ENCODE results near the gene TRIM9. TPM values are rescaled to one million over a fixed set of nuclear protein-coding genes. Genes with fewer than 3 reads are reported as not detected.

TRIM9 gene
- total RNA-seq, 1 experiment from 2014 or later, result 0.63 TPM

DNA sequence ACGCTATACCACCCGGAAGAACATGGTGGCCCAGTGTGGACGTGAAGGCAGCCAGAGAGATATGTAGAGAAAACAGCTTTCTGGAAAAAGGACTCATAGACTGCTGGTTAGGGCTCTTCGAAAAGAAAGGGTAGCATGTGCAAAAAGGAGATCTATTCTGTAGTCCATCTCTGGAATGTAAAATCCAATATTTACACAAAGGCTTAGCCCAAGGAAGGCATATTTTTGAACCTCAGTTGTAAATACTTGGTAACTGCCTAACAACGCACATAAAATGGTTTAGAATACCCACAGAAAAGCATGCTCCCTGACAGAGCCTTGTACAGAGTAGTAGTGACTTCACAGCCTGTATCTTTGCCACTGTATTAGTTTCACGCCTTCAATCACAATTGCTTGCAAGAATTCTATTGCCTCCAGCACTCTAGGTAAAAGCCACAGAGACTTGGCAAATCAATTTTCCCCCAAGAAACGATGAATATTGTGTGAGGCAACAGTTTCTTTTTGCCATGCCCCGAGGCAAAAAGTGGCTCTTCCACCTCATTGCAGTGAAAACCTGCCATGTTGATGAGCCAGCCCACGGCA is 59.2 kb downstream of the TRIM9 start:
- no peaks in the 10 kb centered on the region for H3K36me3 ChIP-seq (ENCODE audit: insufficient read depth, low read length)
- no peak overlapping the region for H3K4me3 ChIP-seq (ENCODE audit: low read length)
- H3K4me1 ChIP-seq (ENCODE audit: low read length), result peaks cover 19% of the 10 kb centered on the region
- H3K27ac ChIP-seq (ENCODE audit: low read length), result no peak overlapping the region
- no peaks in the 10 kb centered on the region for H3K9me3 ChIP-seq (ENCODE audit: low read length)
- H2AFZ ChIP-seq (ENCODE audit: low read length), result no peak overlapping the region
- DNase-seq, result no peak
- no peak overlapping the region for H3K4me2 ChIP-seq (ENCODE audit: low read depth, low read length, poor library complexity, severe bottlenecking)
- no peak overlapping the region for H3K9ac ChIP-seq (ENCODE audit: low read length)
- no peaks in the 10 kb centered on the region for H3K79me2 ChIP-seq (ENCODE audit: low read length)
- H3K9me2 ChIP-seq (replicated peaks; ENCODE audit: insufficient read depth, low read length), result no peaks in the 10 kb centered on the region
- H3K27me3 ChIP-seq (ENCODE audit: low read length), result no peaks in the 10 kb centered on the region
- H4K20me1 ChIP-seq (ENCODE audit: insufficient read depth, low read depth, low read length), result no peaks in the 10 kb centered on the region

DNA sequence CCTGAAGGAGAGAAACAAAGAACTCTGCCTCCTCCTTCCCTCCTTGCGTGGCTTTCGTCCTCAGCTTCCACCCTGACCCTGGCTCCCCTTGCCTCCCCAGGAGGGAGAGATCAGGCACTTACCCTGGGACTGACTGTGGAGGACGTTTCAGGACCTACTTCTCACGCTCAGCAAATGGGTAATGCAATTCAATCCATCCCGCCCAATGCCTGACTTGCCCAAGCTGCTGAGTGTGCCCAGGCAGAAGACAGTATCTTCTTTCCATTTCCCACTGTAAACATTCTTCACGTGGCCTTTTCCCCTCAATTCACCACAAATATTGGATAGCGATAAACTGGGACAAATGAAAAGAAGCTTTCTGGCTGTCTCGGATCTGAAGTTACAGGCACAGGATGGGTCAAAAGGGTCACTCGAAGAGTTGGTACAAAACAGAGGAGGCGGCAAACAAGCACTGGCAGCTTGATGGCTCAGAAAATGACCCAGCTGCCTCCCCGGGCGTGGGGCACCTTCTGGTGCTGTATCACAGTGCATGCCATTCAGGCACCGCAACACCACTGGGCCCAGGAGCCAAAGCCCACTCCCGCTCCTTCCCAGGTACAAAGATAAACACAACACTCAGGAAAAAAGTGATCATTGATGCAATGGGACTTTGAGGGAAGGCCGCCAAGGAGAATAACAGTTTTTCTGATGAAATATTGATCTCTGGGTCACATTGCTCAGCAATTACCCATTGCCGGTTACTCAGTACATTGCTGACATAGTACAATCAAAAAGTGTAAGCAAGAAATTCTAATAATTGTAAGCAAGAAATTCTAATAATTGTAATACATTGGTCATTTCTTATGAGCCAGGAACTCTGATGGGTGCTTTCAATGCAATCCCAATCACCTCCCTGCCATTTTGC is 65.8 kb downstream of the TRIM9 start:
- Histone ChIP-seq H3K27ac (ENCODE audit: low read length) (no peak overlapping the region), H3K9me2 (replicated peaks; ENCODE audit: insufficient read depth, low read length) (no peaks in the 10 kb centered on the region), H2AFZ (ENCODE audit: low read length) (no peak overlapping the region), H3K36me3 (ENCODE audit: insufficient read depth, low read length) (no peaks in the 10 kb centered on the region), H4K20me1 (ENCODE audit: insufficient read depth, low read depth, low read length) (no peaks in the 10 kb centered on the region), H3K4me1 (ENCODE audit: low read length) (no peaks in the 10 kb centered on the region), H3K4me2 (ENCODE audit: low read depth, low read length, poor library complexity, severe bottlenecking) (no peak overlapping the region), H3K4me3 (ENCODE audit: low read length) (no peak overlapping the region), H3K79me2 (ENCODE audit: low read length) (no peaks in the 10 kb centered on the region), H3K9me3 (ENCODE audit: low read length) (no peaks in the 10 kb centered on the region), H3K27me3 (ENCODE audit: low read length) (no peaks in the 10 kb centered on the region), H3K9ac (ENCODE audit: low read length) (no peak overlapping the region)
- DNase-seq, result no peak

DNA sequence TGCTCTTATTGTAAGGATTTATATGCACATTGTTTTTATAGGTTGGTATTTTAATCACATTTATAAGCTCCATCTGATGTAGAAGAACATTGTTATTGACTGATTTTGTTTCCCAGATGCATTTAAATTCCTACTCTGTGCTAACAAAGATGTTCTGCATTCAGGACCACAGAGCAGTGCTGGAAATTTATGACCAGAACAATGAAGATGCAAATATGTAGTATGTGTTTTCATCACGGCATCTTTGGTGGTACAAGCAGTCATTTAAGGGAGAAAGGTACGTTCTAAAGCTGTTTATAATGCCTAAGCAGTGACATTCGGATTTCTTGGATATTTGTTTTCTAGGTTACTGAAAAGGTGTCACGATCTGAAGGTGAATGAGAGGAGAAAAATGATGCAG is 66.5 kb downstream of the TRIM9 start:
- no peak overlapping the region for H3K9ac ChIP-seq (ENCODE audit: low read length)
- H3K4me1 ChIP-seq (ENCODE audit: low read length), result no peaks in the 10 kb centered on the region
- no peaks in the 10 kb centered on the region for H3K9me2 ChIP-seq (replicated peaks; ENCODE audit: insufficient read depth, low read length)
- H3K79me2 ChIP-seq (ENCODE audit: low read length), result no peaks in the 10 kb centered on the region
- DNase-seq, result no peak
- H4K20me1 ChIP-seq (ENCODE audit: insufficient read depth, low read depth, low read length), result no peaks in the 10 kb centered on the region
- no peak overlapping the region for H2AFZ ChIP-seq (ENCODE audit: low read length)
- H3K4me2 ChIP-seq (ENCODE audit: low read depth, low read length, poor library complexity, severe bottlenecking), result no peak overlapping the region
- H3K27me3 ChIP-seq (ENCODE audit: low read length), result no peaks in the 10 kb centered on the region
- no peaks in the 10 kb centered on the region for H3K36me3 ChIP-seq (ENCODE audit: insufficient read depth, low read length)
- no peak overlapping the region for H3K4me3 ChIP-seq (ENCODE audit: low read length)
- H3K27ac ChIP-seq (ENCODE audit: low read length), result no peak overlapping the region
- no peaks in the 10 kb centered on the region for H3K9me3 ChIP-seq (ENCODE audit: low read length)

DNA sequence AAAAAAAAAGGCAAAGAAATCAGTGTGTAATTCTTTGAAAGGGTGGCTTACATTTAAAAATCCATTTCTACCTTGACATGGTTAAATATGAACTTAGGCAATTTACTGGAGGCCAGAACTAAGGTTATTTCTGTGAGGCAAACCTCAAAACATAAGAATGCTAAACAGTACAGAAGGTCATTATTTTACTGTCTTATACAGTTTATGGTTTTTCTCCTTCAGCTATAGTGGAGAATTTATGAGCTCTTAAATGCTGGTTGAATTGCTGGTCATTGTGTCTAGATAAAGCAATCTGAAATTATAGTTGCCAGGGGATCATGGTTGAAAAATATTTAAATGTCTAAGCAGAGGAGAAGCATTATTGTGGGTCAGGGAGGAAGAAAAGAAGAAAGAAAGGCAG is 70.5 kb downstream of the TRIM9 start:
- H3K36me3 ChIP-seq (ENCODE audit: insufficient read depth, low read length), result no peaks in the 10 kb centered on the region
- no peaks in the 10 kb centered on the region for H3K9me2 ChIP-seq (replicated peaks; ENCODE audit: insufficient read depth, low read length)
- H3K4me3 ChIP-seq (ENCODE audit: low read length), result no peak overlapping the region
- no peak overlapping the region for H3K27ac ChIP-seq (ENCODE audit: low read length)
- no peaks in the 10 kb centered on the region for H4K20me1 ChIP-seq (ENCODE audit: insufficient read depth, low read depth, low read length)
- DNase-seq, result no peak
- H3K4me1 ChIP-seq (ENCODE audit: low read length), result no peaks in the 10 kb centered on the region
- H3K27me3 ChIP-seq (ENCODE audit: low read length), result no peaks in the 10 kb centered on the region
- no peaks in the 10 kb centered on the region for H3K9me3 ChIP-seq (ENCODE audit: low read length)
- no peak overlapping the region for H3K9ac ChIP-seq (ENCODE audit: low read length)
- no peaks in the 10 kb centered on the region for H3K79me2 ChIP-seq (ENCODE audit: low read length)
- no peak overlapping the region for H3K4me2 ChIP-seq (ENCODE audit: low read depth, low read length, poor library complexity, severe bottlenecking)
- no peak overlapping the region for H2AFZ ChIP-seq (ENCODE audit: low read length)

DNA sequence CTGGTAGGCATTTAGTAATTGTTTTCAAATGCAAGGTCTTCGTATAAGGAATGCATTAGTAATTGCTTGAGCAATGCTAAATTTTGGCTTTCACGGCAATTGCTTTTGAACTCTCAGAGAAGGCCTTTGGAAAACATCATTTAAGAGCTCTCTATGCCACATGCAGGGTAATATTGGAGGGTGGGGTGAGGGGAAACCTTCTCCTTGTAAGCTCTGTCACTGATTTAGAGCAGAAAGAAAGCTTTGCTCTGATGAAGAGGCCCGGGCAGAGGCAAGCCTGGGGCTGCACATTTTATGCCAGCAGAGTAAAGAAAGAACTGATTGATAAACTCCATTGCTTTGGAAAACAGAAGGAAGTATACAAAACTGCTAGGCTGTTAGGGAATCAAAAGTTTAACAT is 70.9 kb downstream of the TRIM9 start:
- Histone ChIP-seq H3K36me3 (ENCODE audit: insufficient read depth, low read length) (no peaks in the 10 kb centered on the region), H3K4me2 (ENCODE audit: low read depth, low read length, poor library complexity, severe bottlenecking) (no peak overlapping the region), H3K4me3 (ENCODE audit: low read length) (no peak overlapping the region), H3K9ac (ENCODE audit: low read length) (no peak overlapping the region), H3K79me2 (ENCODE audit: low read length) (no peaks in the 10 kb centered on the region), H2AFZ (ENCODE audit: low read length) (no peak overlapping the region), H3K27me3 (ENCODE audit: low read length) (no peaks in the 10 kb centered on the region), H3K9me2 (replicated peaks; ENCODE audit: insufficient read depth, low read length) (no peaks in the 10 kb centered on the region), H3K9me3 (ENCODE audit: low read length) (no peaks in the 10 kb centered on the region), H4K20me1 (ENCODE audit: insufficient read depth, low read depth, low read length) (no peaks in the 10 kb centered on the region), H3K27ac (ENCODE audit: low read length) (no peak overlapping the region), H3K4me1 (ENCODE audit: low read length) (no peaks in the 10 kb centered on the region)
- DNase-seq, result no peak

DNA sequence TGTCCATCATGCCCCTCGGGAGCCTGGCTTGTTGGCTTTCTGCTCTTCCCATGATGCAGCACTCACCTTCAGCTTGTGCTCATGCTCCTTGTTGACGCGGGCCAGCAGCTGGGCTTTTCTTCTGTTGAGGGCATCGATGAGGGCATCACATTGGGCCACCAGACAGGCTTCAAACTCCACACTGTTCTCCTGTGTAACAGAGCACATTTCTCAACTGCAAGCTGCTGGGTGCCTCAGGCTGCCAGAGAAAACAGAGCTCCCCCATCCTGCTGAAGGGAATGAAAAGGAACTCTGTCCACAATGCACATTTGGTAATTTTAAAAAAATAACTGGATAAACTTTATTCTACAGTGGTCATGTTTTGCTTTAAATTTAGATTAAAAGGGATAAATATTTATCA is 72.1 kb downstream of the TRIM9 start:
- Histone ChIP-seq H3K36me3 (ENCODE audit: insufficient read depth, low read length) (no peaks in the 10 kb centered on the region), H3K27ac (ENCODE audit: low read length) (no peak overlapping the region), H3K4me3 (ENCODE audit: low read length) (no peak overlapping the region), H3K4me1 (ENCODE audit: low read length) (no peaks in the 10 kb centered on the region), H3K9me2 (replicated peaks; ENCODE audit: insufficient read depth, low read length) (no peaks in the 10 kb centered on the region), H2AFZ (ENCODE audit: low read length) (no peak overlapping the region), H3K4me2 (ENCODE audit: low read depth, low read length, poor library complexity, severe bottlenecking) (no peak overlapping the region), H3K9me3 (ENCODE audit: low read length) (no peaks in the 10 kb centered on the region), H3K9ac (ENCODE audit: low read length) (no peak overlapping the region), H3K27me3 (ENCODE audit: low read length) (no peaks in the 10 kb centered on the region), H4K20me1 (ENCODE audit: insufficient read depth, low read depth, low read length) (no peaks in the 10 kb centered on the region), H3K79me2 (ENCODE audit: low read length) (no peaks in the 10 kb centered on the region)
- no peak for DNase-seq

DNA sequence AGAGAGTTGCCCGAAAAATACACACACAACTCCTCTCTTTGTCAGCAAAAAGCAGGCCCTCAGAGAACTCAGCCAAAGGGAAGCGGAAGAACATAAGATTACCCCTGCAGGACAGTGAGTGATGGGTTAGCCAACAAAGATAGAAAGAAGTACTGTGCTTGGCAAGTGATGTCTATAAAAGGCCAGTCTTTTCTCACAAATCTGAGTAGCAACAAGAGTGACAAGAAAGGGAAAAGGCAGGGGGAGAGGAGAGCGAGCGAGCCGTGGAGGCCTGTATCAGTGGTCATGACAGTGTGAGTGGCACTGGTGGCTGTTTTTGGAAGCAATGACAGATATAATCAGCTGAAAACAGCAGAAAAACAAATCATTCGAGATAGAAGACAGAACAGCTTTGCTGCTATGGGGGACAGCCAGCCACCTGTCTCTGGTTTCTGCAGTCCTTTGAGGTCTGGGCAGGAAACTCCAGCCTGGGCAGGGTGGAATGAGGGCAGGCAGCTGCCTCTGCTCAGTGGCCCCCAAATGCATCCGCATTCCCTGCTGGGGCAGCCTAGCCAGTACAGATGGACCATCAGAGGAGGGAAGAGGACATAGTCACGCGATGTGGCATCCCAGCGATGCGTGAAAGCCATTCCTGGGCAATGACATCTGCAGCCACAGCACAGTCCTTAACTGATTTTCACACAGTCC is 74.7 kb downstream of the TRIM9 start:
- Histone ChIP-seq H3K36me3 (ENCODE audit: insufficient read depth, low read length) (no peaks in the 10 kb centered on the region), H3K4me3 (ENCODE audit: low read length) (no peak overlapping the region), H3K9ac (ENCODE audit: low read length) (no peak overlapping the region)

DNA sequence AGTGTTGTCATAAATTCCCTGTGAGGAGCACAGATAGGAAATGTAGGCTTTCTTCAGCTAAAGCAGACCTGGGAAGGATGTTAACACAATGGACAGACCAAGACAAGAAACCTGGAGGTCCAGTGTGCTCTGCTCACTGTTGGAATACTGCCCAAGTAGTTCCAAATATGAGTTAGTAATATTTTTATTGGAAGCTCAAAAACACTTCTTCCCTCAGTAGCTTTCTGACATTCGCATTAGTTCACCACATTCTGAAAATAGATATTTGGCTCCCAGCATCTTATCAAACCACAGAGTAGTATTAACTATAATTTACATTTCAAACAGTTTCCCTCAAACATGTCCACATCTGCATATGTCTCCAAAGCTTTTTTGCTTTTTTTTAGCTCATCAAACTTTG is 75.8 kb downstream of the TRIM9 start:
- no peaks in the 10 kb centered on the region for H3K9me2 ChIP-seq (replicated peaks; ENCODE audit: insufficient read depth, low read length)
- no peak overlapping the region for H3K4me3 ChIP-seq (ENCODE audit: low read length)
- H3K4me2 ChIP-seq (ENCODE audit: low read depth, low read length, poor library complexity, severe bottlenecking), result no peak overlapping the region
- H4K20me1 ChIP-seq (ENCODE audit: insufficient read depth, low read depth, low read length), result no peaks in the 10 kb centered on the region
- no peak overlapping the region for H3K27ac ChIP-seq (ENCODE audit: low read length)
- no peak overlapping the region for H2AFZ ChIP-seq (ENCODE audit: low read length)
- no peak for DNase-seq
- no peaks in the 10 kb centered on the region for H3K36me3 ChIP-seq (ENCODE audit: insufficient read depth, low read length)
- H3K79me2 ChIP-seq (ENCODE audit: low read length), result no peaks in the 10 kb centered on the region
- no peak overlapping the region for H3K9ac ChIP-seq (ENCODE audit: low read length)
- H3K4me1 ChIP-seq (ENCODE audit: low read length), result no peaks in the 10 kb centered on the region
- H3K27me3 ChIP-seq (ENCODE audit: low read length), result no peaks in the 10 kb centered on the region
- H3K9me3 ChIP-seq (ENCODE audit: low read length), result no peaks in the 10 kb centered on the region

More for the DNA sequence above, 74.7 kb downstream of the TRIM9 start:
- DNase-seq, result no peak
- Histone ChIP-seq H3K9me2 (replicated peaks; ENCODE audit: insufficient read depth, low read length) (no peaks in the 10 kb centered on the region), H3K9me3 (ENCODE audit: low read length) (no peaks in the 10 kb centered on the region), H2AFZ (ENCODE audit: low read length) (no peak overlapping the region), H3K79me2 (ENCODE audit: low read length) (no peaks in the 10 kb centered on the region), H4K20me1 (ENCODE audit: insufficient read depth, low read depth, low read length) (no peaks in the 10 kb centered on the region), H3K27ac (ENCODE audit: low read length) (no peak overlapping the region), H3K4me1 (ENCODE audit: low read length) (no peaks in the 10 kb centered on the region), H3K27me3 (ENCODE audit: low read length) (no peaks in the 10 kb centered on the region), H3K4me2 (ENCODE audit: low read depth, low read length, poor library complexity, severe bottlenecking) (no peak overlapping the region)

All from Karpas-422 (cell line).